HG02870 (cell line): Measurements from ENCODE around the gene SLC35F3.

Experiments
- ATAC-seq: cut with Tn5 transposase; IDR thresholded peaks from one replicate; pipeline ENCODE4 v1.9.1; 2021; ENCODE audit warnings: mild to moderate bottlenecking, moderate library complexity; ENCODE audit not compliant: unreplicated experiment

Gene SLC35F3

GRCh38 chr1:233965856-233966255, 61.4 kb downstream of the SLC35F3 start:
- no peak for ATAC-seq

DNA sequence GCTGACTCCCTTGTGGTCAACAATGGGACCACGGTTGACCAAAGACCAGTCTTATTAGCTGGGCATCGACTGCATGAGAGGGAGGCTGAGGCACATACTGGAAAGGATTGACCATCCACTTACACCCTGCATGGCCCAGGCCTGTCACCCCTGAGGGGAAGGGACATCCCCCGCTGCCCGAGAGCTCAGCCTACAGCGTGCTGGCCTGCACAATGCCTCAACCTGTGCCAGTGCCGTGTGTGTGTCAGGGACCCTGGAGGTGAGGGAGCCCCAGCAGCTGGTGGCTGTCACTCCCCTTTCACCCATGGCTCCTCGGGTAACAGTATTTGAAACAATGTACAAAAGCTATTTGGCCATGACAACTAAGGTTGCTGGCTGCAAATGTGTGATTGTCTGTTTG, 67.3 kb downstream of the SLC35F3 start:
- no peak for ATAC-seq

DNA sequence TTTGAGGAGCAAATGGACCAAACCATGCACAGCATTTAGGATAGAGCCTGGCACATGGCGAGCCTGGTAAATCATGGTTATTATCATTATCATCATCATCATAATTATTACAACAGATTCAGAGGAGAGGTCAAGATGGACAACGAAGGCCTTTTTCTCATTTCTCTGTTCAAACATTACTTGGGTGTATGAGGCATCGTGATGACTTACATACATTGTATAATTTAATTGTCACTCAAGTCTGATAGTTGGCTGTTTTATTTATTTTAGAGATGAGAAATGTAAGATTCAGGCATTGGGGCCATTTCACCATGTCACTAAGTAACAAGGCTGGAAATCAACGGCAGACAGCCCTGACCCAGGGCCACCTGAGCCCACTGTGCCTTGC, 68.1 kb downstream of the SLC35F3 start:
- no peak for ATAC-seq

DNA sequence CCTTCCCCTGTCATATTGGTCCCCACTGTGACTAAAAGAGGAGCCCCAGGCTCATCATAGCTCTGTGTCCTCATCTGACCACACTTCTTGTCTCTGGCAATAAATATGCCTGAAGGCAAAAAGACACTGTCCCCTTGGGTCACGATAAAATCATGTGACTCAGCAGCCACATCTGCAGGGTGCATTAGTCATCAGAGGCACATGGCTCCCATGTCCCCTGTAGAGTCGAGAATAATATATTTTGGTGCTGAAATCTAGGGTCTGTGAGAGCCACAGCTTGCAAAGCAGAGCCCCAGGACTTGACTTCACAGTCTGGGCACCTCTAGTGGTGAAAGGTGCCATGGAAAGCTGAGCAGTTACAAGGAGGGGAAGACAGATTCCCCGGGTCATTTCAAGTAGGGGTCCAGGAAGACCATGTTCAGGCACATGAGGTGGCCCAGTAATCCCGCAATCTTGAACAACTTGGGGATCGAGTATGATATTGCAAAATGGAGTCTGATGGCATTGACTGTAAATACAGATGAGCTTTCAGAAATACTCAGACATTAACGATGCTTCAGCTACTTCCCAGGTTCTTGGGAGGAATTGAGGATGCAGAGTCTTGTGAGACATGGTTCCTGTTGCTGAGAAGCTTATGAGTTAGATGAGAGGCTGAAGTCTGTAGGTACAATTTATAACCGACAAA, 68.6 kb downstream of the SLC35F3 start:
- ATAC-seq = no peak

- ATAC-seq = no peak
Observed at GRCh38 chr1:233975486-233975885, 71.0 kb downstream of the SLC35F3 start.

GRCh38 chr1:233981042-233981675, 76.7 kb downstream of the SLC35F3 start:
- ATAC-seq = no peak

GRCh38 chr1:233982827-233983518, 78.5 kb downstream of the SLC35F3 start:
- no peak for ATAC-seq

GRCh38 chr1:233983811-233984210, 79.3 kb downstream of the SLC35F3 start:
- ATAC-seq = no peak

- ATAC-seq = no peak
Observed at GRCh38 chr1:233988963-233989696, 84.7 kb downstream of the SLC35F3 start.

GRCh38 chr1:233990486-233990885, 86.0 kb downstream of the SLC35F3 start:
- ATAC-seq = no peak

DNA sequence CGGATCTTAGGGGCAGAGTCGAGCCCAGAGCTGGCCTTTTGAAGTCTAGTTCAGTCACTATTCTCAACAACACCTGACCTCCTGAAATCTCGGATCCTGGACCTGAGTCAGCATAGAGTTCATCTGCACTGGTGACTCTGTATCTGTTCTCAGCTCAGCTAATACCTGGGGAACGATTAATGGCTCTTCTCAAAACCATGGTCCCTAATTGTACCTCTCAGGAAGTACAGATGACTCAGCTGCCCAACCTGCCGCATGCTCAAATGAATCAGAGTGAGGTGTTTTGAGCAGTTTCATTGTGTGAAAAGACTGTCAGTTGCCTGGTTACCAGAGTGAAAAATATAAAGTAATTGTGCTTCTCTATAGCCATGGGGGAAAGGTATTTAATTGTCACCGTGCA, 89.2 kb downstream of the SLC35F3 start:
- ATAC-seq = peak; percentile 58

DNA sequence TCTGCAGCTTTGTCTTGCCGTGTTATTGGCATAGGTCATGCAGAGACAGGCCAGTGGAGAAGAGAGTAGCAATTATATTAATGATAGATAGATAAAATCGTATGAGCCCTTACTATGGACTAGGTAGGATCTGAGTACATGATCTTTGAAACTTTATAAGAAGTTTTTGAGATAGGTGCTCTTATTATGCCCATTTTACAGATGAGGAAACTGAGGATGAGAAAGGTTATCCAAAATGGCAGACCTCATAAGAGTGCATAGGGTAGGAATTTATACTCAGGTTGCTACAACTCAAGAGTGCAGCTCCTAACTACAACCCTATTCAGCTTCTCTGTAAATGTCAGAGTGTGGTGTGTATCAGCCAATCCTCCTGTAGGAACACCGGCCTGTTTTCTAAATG, 89.6 kb downstream of the SLC35F3 start:
- no peak for ATAC-seq

- no peak for ATAC-seq
Observed at GRCh38 chr1:233998456-233998855, 94.0 kb downstream of the SLC35F3 start.

- no peak for ATAC-seq
Observed at GRCh38 chr1:233998891-233999290, 94.4 kb downstream of the SLC35F3 start.

DNA sequence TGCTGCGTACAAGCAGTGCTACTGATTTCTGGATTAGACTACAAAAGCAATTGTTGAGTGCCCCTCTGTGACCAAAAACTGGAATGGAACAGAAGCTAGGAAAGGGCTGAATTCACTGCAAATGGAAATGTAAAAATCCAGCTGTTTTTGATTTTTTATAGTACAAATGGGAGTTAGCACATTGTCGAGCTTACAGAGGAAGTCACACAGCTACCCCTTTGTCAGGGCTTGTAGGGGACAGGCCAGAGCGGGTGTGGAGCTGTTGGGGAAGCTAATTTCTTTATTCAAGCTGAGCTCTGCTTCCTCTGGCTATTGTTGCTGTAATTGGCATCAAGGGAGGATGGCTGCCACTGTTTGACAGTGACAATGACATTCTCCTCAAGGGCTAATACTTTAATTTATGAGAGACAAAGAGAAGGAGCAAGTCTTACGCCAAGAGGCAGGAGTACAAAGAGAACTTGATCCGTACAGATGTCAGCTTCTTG, 96.1 kb downstream of the SLC35F3 start:
- no peak for ATAC-seq

DNA sequence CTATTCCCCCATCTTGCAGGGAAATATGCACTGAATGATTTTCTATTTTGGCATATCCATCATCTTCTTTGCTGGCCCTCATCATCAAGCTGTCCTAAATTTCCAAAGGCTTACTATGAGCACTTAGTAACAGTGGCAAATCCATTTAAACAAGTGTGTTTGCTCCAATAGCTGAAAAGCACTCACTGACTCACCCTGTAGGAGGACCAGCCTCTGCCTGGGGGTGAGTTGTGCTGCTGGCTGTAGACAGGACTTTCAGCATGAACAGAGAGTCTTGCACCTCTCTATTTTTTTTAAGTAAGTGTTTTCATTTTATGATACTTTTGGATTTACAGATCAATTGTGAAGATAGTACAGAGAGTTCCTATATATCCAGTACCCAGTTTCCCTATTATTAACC, 97.3 kb downstream of the SLC35F3 start:
- ATAC-seq = no peak

GRCh38 chr1:234004591-234004990, 100.1 kb downstream of the SLC35F3 start:
- ATAC-seq = no peak

GRCh38 chr1:234007684-234008083, 103.2 kb downstream of the SLC35F3 start:
- no peak for ATAC-seq

DNA sequence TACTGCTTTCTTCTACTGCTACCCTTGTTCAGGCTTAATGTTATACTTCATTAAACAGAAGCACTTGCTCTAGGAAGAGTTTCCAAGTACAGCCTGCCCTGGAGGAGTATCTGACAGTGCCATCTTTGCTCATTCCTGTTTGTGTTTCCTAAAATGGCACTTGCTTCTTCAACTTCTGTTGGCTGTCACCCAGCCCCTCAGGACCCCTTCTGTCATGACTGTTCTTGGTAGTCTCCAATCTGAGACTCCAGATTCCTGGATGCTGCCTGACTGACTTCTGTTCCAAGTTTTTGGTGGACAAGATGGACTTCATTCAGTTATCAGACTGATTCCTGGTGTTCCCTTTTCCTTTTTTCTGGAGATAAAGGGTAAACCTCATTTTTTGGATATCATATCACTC, 104.1 kb downstream of the SLC35F3 start:
- no peak for ATAC-seq

DNA sequence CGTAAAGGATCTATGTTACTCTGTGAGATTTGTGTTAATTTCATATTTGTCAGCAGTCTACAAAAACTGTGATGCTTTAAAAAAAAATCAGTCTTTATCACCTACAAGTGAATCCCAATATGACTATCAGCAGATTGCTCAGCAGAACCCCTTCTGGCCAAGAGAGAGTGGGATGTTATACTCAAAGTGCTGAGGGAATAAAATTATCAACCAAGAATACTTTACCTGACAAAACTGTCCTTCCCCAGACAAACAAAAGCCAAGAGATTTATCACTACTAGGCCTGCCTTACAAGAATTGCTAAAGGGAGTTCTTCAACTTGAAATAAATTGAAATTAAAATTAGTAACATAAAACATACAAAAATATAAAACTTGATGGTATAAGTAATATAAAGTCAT, 105.2 kb downstream of the SLC35F3 start:
- ATAC-seq = no peak

DNA sequence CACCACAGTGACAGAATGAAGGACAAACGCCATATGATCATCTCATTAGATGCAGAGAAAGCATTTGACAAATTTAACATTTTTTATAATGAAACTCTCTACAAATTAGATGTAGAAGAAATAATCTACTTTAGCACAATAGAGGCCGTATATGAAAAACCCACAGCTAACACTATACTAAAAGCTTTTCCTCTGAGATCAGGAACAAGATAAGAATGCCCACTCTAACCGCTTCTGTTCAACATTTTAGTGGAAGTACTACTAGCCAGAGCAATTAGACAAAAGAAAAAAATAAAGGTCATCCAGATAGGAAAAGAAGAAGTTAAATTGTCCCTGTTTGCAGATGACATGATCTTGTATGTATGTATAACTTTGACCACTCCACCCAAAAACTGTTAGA, 109.7 kb downstream of the SLC35F3 start:
- ATAC-seq = no peak
